ENCODE results near the gene PRR3. TPM values are rescaled to one million over a fixed set of nuclear protein-coding genes. Genes with fewer than 3 reads are reported as not detected.

PRR3 gene
- total RNA-seq, 1 experiment from 2014 or later = 21.2 TPM

- no peak for DNase-seq (ENCODE audit: low read depth)
These were observed 54.7 kb downstream of the PRR3 start for GRCh38 chr6:30611856-30612194.

- peak; percentile 55 for DNase-seq (ENCODE audit: low read depth)
These were observed 55.1 kb downstream of the PRR3 start for GRCh38 chr6:30612213-30612612.

GRCh38 chr6:30612687-30613248 is 55.7 kb downstream of the PRR3 start:
- DNase-seq (ENCODE audit: low read depth) = peak; percentile 91

Other genes with a start within 250 kb of the PRR3 start
- gene TRIM39, start 230.4 kb upstream of the PRR3 start, total RNA-seq (2014; rRNA removed; shearing (Covaris generic)) = 18.0 and 26.8 TPM in 2 replicates
- 106 and 156 TPM in 2 replicates for gene RPP21, start 212.1 kb upstream of the PRR3 start, total RNA-seq (2014; rRNA removed; shearing (Covaris generic))
- gene HLA-E, start 67.8 kb upstream of the PRR3 start, total RNA-seq (2014; rRNA removed; shearing (Covaris generic)) = 643 and 778 TPM in 2 replicates
- 45.4 and 57.4 TPM in 2 replicates for gene GNL1, start 806 bp upstream of the PRR3 start, total RNA-seq (2014; rRNA removed; shearing (Covaris generic))
- gene ABCF1, start 14.1 kb downstream of the PRR3 start, total RNA-seq (2014; rRNA removed; shearing (Covaris generic)) = 56.3 and 95.3 TPM in 2 replicates
- gene PPP1R10, start 59.9 kb downstream of the PRR3 start, total RNA-seq (2014; rRNA removed; shearing (Covaris generic)) = 17.9 and 28.8 TPM in 2 replicates
- 85.5 and 108 TPM in 2 replicates for gene MRPS18B, start 60.5 kb downstream of the PRR3 start, total RNA-seq (2014; rRNA removed; shearing (Covaris generic))
- gene ATAT1, start 69.6 kb downstream of the PRR3 start, total RNA-seq (2014; rRNA removed; shearing (Covaris generic)) = 13.2 and 22.2 TPM in 2 replicates
- gene C6orf136, start 89.8 kb downstream of the PRR3 start, total RNA-seq (2014; rRNA removed; shearing (Covaris generic)) = 9.1 and 12.2 TPM in 2 replicates
- 52.2 and 64.8 TPM in 2 replicates for gene DHX16, start 115.7 kb downstream of the PRR3 start, total RNA-seq (2014; rRNA removed; shearing (Covaris generic))
- gene PPP1R18, start 129.3 kb downstream of the PRR3 start, total RNA-seq (2014; rRNA removed; shearing (Covaris generic)) = 100 and 139 TPM in 2 replicates
- gene NRM, start 133.7 kb downstream of the PRR3 start, total RNA-seq (2014; rRNA removed; shearing (Covaris generic)) = 36.3 and 38.2 TPM in 2 replicates
- gene MDC1, start 160.0 kb downstream of the PRR3 start, total RNA-seq (2014; rRNA removed; shearing (Covaris generic)) = 9.9 and 10.9 TPM in 2 replicates
- 1,768 and 1,968 TPM in 2 replicates for gene TUBB, start 163.1 kb downstream of the PRR3 start, total RNA-seq (2014; rRNA removed; shearing (Covaris generic))
- gene FLOT1, start 185.4 kb downstream of the PRR3 start, total RNA-seq (2014; rRNA removed; shearing (Covaris generic)) = 194 and 244 TPM in 2 replicates
- 348 and 388 TPM in 2 replicates for gene IER3, start 187.3 kb downstream of the PRR3 start, total RNA-seq (2014; rRNA removed; shearing (Covaris generic))

Data from M059J (cell line).